Mucosa of rectum (tissue), 2 donors: ENCODE results near the gene HDAC9.
"Not testable (repeated sequence)": the region's sequence is repeated elsewhere in the genome, so short reads cannot be mapped to it uniquely, and the experiment has no call there.

Source experiments
- H3K27ac ChIP-seq, 2 donors: one replicate each; pipeline ENCODE4 v1.7.0; 2013; ENCODE audit warnings: inconsistent platforms in 2 of 2, low read depth in 2 of 2, low read length in 2 of 2
- H3K27me3 ChIP-seq, 2 donors: one replicate each; pipeline ENCODE4 v1.7.0; 2013; ENCODE audit warnings: low read length in 2 of 2; ENCODE audit not compliant: control insufficient read depth in 2 of 2, insufficient read depth in 2 of 2
- H3K36me3 ChIP-seq, 2 donors: one replicate each; pipeline ENCODE4 v1.7.0; 2013; ENCODE audit warnings: low read length in 2 of 2; ENCODE audit not compliant: control insufficient read depth in 2 of 2, insufficient read depth in 2 of 2
- H3K4me1 ChIP-seq, 2 donors: one replicate each; pipeline ENCODE4 v1.7.0; 2013; ENCODE audit warnings: low read length in 2 of 2, mild to moderate bottlenecking in 1 of 2; ENCODE audit not compliant: control insufficient read depth in 2 of 2, insufficient read depth in 2 of 2
- H3K4me3 ChIP-seq, 2 donors: one replicate each; pipeline ENCODE4 v1.7.0; 2013; ENCODE audit warnings: low read length in 2 of 2
- H3K9ac ChIP-seq, 2 donors: one replicate each; pipeline ENCODE4 v1.7.0; 2013; ENCODE audit warnings: low read length in 2 of 2, low read depth in 1 of 2, mild to moderate bottlenecking in 1 of 2
- H3K9me3 ChIP-seq, 2 donors: one replicate each; pipeline ENCODE4 v1.7.0; 2013; ENCODE audit warnings: low read length in 2 of 2; ENCODE audit not compliant: control insufficient read depth in 2 of 2
- donor health status: healthy.
- donor health status: Normal muscosa, but diverticular disease.

Gene HDAC9

GRCh38 chr7:18958627-18959026, 463.1 kb downstream of the HDAC9 start:
- Histone ChIP-seq H3K36me3 (no peaks in the 10 kb centered on the region), H3K4me1 (no peaks in the 10 kb centered on the region), H3K9me3 (no peaks in the 10 kb centered on the region), H3K9ac (no peak overlapping the region), H3K27me3 (no peaks in the 10 kb centered on the region), H3K27ac (no peak overlapping the region), H3K4me3 (no peak overlapping the region)

DNA sequence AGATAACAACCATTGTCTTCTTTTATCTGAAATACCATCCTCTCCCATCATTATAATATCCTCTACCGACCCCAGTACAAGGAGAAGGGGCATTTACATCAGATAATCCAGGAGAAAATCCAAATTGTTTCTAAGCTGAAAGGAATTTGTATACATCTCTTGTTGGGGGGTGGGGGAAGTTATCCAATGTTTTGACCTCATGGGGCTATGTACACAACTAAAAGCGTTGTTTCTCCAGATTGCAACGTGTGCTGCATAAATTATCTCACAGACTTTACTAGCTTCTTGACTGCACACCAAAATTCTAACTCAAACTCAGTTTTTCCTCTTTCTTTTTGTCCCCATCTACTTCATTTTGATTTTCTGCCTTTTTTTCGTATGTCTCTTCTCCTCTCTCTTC, 465.2 kb downstream of the HDAC9 start:
- Histone ChIP-seq H3K27me3 (no peaks in the 10 kb centered on the region), H3K4me1 (no peaks in the 10 kb centered on the region), H3K9ac (no peak overlapping the region), H3K36me3 (no peaks in the 10 kb centered on the region), H3K9me3 (no peaks in the 10 kb centered on the region), H3K4me3 (no peak overlapping the region), H3K27ac (no peak overlapping the region)

- no peak overlapping the region for H3K4me3 ChIP-seq
- no peaks in the 10 kb centered on the region for H3K27me3 ChIP-seq
- H3K9ac ChIP-seq: no peak overlapping the region
- H3K27ac ChIP-seq: no peak overlapping the region
- no peaks in the 10 kb centered on the region for H3K36me3 ChIP-seq
- H3K9me3 ChIP-seq: no peaks in the 10 kb centered on the region
- H3K4me1 ChIP-seq: no peaks in the 10 kb centered on the region
These were observed 466.5 kb downstream of the HDAC9 start for GRCh38 chr7:18962031-18962430.

- Histone ChIP-seq H3K4me1 (no peaks in the 10 kb centered on the region), H3K4me3 (no peak overlapping the region), H3K27ac (no peak overlapping the region), H3K36me3 (no peaks in the 10 kb centered on the region), H3K9me3 (no peaks in the 10 kb centered on the region), H3K9ac (no peak overlapping the region), H3K27me3 (no peaks in the 10 kb centered on the region)
These were observed 470.1 kb downstream of the HDAC9 start for GRCh38 chr7:18965657-18966056.

- not testable (repeated sequence) for H3K4me1 ChIP-seq, H3K9me3 ChIP-seq, H3K9ac ChIP-seq, H3K27ac ChIP-seq, H3K36me3 ChIP-seq, H3K27me3 ChIP-seq, H3K4me3 ChIP-seq
These were observed 472.2 kb downstream of the HDAC9 start for GRCh38 chr7:18967755-18968154.

DNA sequence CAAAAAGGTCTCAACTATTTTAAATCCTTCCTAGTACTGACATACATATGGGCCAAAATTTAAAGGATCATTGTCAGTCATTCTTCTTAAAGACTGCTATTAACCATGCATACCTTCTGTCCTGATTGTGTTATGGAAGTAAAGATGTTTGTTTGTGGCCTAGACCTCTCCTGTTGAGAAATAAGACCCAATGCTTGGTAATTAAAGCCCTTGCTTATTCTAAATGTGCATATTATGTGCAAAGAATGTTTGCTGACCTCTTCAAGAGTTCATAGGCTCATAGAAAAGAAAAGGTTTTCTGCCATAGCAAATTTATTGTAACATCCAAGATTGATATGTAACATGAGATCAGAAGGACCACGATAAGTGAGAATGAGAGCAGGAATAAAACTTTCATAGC, 476.3 kb downstream of the HDAC9 start:
- H3K36me3 ChIP-seq: no peaks in the 10 kb centered on the region
- no peak overlapping the region for H3K4me3 ChIP-seq
- H3K27me3 ChIP-seq: no peaks in the 10 kb centered on the region
- H3K27ac ChIP-seq: no peak overlapping the region
- H3K9me3 ChIP-seq: no peaks in the 10 kb centered on the region
- no peak overlapping the region for H3K9ac ChIP-seq
- no peaks in the 10 kb centered on the region for H3K4me1 ChIP-seq

GRCh38 chr7:18974803-18975202, 479.3 kb downstream of the HDAC9 start:
- no peak overlapping the region for H3K9ac ChIP-seq
- H3K4me1 ChIP-seq: no peaks in the 10 kb centered on the region
- no peaks in the 10 kb centered on the region for H3K9me3 ChIP-seq
- no peaks in the 10 kb centered on the region for H3K36me3 ChIP-seq
- H3K4me3 ChIP-seq: no peak overlapping the region
- no peaks in the 10 kb centered on the region for H3K27me3 ChIP-seq
- no peak overlapping the region for H3K27ac ChIP-seq

DNA sequence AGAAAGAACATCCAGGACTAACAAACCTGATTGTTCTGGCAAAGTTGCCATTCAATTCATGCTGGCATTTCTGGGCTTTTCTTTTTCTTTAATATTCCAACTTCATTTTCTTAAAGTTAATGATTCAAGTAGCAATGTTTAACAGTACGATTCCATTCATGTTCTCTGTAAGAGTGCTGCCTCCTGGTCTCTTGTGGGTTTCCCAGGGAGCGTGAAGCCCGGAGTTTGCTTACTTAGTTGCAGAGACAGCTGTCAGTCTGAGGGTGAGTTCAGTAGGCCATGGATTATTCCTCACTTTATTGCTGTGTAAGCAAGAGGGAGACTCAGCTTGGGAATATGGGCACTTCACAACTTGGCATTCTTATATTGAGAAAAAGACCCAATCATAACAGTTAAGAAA, 479.7 kb downstream of the HDAC9 start:
- H3K4me1 ChIP-seq: no peaks in the 10 kb centered on the region
- H3K9ac ChIP-seq: no peak overlapping the region
- no peaks in the 10 kb centered on the region for H3K36me3 ChIP-seq
- no peak overlapping the region for H3K4me3 ChIP-seq
- no peak overlapping the region for H3K27ac ChIP-seq
- no peaks in the 10 kb centered on the region for H3K9me3 ChIP-seq
- no peaks in the 10 kb centered on the region for H3K27me3 ChIP-seq

GRCh38 chr7:18975689-18976280, 480.2 kb downstream of the HDAC9 start:
- Histone ChIP-seq H3K9ac (no peak overlapping the region), H3K4me1 (no peaks in the 10 kb centered on the region), H3K9me3 (no peaks in the 10 kb centered on the region), H3K36me3 (no peaks in the 10 kb centered on the region), H3K27ac (no peak overlapping the region), H3K4me3 (no peak overlapping the region), H3K27me3 (no peaks in the 10 kb centered on the region)

DNA sequence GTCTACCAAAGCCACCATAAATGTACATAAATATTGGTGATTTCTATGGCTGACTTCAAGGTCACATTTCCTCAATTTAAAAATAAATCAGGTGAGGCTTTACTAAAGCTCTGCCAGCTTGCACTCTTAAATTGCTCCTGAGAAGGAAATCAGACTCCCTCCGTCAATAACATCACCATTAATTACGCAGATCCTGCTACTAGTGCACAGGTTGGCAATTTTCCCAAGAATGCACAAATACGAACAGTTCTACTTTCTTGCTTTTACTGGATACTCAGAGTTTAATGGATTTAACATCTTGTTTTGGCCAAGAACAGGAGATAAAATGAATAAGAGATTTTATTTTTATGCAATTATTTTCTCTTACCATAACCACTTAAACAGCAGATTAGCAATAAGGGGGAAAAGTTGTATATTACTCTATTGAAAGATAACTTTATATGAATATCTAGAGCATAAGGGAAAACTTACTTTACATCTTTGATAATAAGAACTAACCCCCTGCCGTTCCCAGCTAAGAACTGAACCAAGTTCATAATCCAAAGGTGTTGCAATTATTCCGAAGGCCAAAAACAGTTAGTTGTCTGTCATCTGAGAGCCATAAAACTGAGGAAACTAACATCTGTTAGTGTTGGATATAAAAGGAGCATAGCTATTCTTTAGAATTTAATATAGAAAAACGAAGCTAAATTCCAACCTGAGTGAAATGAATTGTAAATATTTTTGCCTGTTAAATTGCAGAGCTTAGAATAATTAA, 481.3 kb downstream of the HDAC9 start:
- no peak overlapping the region for H3K27ac ChIP-seq
- no peaks in the 10 kb centered on the region for H3K27me3 ChIP-seq
- no peak overlapping the region for H3K4me3 ChIP-seq
- no peaks in the 10 kb centered on the region for H3K36me3 ChIP-seq
- no peaks in the 10 kb centered on the region for H3K9me3 ChIP-seq
- no peaks in the 10 kb centered on the region for H3K4me1 ChIP-seq
- H3K9ac ChIP-seq: no peak overlapping the region
